ENCODE data around the gene IL1RL1. TPM values are rescaled to one million over a fixed set of nuclear protein-coding genes. Genes with fewer than 3 reads are reported as not detected.

Gene IL1RL1
- total RNA-seq, 1 experiment from 2014 or later: not detected

DNA sequence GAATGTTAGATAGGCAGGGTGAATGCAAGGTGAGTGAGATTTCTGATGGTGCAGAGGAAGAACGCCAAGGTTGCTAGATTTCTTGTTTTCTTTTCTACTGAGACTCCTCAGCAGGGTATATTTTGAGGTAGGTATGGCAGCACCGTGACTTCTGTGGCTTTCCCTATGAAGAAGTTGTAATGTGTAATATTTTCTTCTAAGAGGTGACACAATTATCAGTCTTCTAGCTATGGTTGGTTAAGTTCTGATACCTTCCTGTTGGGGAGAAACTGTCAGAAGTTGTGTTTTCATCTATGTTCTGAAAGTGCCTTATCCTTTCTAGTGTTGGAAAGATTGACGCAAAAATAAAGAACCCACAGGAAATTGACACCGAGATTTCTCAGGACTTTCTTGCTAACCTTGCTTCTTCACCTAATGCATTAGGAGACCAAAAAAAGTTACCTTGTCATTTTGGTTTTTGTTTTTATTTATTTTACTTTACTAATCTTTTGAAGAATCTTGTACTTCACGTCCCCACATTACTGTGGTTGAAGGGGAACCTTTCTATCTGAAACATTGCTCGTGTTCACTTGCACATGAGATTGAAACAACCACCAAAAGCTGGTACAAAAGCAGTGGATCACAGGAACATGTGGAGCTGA is 56.1 kb downstream of the IL1RL1 start:
- DNase-seq (ENCODE audit: low read depth): no peak

DNA sequence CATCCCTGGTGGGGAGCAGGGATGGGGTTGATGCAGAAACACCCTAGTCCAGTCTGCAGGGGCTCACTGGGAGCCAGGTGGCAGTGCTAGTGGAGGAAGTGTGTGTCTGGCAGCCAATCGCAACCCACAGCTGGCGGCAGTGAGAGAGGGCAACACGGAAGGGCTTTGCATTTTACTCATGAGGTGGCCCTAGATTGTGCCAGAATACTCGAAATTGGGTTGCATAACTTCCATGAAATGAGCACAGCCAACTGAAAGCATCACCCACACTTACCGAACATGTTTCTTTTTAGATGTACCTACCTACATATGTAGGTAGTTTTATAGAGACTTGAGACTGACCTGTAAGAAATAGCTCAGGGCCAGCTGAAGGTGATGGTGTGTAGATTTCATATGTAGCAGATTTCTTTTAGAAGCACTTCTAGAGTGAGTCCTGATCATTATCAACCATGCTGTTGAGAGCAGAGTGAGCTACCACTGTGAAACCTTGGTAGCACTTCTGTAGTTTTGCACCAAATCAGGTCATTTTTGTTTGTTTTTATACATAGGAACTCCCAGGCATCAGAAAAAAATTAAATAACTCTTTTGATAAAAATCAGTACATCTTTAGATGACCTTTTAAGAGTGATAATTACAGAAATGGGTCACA is 57.2 kb downstream of the IL1RL1 start:
- no peak for DNase-seq (ENCODE audit: low read depth)

DNA sequence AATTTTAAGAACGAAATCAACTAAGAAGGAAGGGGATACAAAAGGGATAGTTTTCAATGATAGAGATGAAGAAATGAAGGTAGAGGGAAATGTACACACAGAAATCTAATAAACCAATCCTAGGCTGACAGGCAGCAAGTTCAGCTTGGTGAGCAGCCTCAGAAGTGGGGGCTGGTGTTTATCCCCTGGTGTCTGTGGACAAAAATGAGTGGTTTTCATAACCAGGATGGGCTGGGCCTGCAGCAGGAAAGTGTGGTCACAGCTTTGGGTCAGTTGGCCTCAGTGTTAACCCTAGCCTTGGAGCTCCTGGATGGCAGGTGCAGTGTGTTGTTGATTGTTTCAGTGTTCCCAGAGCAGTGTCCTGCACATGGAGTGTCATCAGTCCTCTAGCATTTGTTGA is 58.5 kb downstream of the IL1RL1 start:
- DNase-seq (ENCODE audit: low read depth): no peak

DNA sequence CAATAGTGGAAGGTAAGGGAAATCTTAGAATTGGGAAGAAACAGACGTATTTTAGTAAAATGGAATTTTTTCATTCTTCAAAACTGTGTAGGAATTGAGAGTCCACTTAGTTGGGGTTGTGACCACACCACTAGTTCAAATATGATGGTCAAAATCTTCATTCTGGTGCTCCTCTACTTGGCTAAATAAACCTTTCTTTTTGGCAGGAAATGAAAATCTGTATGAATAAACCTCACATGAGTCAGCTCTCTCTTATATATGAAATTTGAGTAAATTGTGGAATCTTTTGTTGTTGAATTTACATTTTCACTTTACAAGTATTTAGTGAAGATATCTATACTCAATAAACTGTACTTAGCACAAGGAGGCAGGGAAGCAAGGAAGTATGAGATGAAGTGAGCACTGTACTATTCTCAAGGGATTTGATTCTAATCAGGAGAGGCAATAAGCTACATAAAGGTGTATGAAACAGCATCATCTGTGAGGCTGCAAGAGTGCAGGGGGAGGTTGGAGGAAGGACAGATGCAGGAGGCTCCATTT is 64.8 kb downstream of the IL1RL1 start:
- DNase-seq (ENCODE audit: low read depth): no peak

DNA sequence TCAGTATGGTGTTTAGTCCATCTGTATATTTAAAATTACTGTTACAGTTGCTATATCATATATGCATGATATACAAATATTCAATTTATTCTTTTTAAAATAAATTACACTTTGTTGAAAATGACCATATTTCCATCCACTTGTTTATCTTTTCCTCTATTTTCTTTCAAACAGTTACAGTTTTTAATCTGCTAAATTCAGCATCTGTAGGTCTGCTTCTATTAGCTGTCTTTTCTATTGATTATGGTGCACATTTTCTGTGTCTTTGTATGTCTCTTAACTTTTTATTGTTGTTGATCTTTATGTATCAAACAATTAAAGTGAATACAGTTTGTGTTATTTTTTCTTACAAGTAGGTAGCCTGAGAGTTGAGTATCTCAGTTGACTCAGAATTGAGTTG is 72.4 kb downstream of the IL1RL1 start:
- DNase-seq (ENCODE audit: low read depth): no peak

- no peak for DNase-seq (ENCODE audit: low read depth)
Measured at GRCh38 chr2:102385522-102385921, 74.2 kb downstream of the IL1RL1 start.

DNA sequence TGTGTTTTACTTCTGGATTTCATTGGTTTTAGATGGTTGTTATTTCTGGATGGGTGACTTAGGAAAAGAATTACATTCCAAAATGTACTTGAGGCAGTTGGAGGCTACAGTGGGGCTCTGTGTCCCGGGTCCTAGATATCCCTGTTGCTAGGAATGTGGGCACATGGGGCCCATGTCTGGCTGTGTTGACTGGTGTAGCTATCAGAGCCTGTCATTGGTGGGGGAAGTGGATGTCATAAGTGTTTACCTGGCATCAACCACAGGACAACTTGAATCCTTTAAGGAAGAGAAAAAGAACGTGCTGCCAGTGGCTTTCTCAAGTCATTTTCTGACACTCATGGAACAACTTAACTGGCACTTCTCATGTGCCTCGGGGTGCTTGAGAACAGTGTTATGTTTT is 74.6 kb downstream of the IL1RL1 start:
- no peak for DNase-seq (ENCODE audit: low read depth)

- DNase-seq (ENCODE audit: low read depth): no peak
Measured at GRCh38 chr2:102386867-102387541, 75.6 kb downstream of the IL1RL1 start.

DNA sequence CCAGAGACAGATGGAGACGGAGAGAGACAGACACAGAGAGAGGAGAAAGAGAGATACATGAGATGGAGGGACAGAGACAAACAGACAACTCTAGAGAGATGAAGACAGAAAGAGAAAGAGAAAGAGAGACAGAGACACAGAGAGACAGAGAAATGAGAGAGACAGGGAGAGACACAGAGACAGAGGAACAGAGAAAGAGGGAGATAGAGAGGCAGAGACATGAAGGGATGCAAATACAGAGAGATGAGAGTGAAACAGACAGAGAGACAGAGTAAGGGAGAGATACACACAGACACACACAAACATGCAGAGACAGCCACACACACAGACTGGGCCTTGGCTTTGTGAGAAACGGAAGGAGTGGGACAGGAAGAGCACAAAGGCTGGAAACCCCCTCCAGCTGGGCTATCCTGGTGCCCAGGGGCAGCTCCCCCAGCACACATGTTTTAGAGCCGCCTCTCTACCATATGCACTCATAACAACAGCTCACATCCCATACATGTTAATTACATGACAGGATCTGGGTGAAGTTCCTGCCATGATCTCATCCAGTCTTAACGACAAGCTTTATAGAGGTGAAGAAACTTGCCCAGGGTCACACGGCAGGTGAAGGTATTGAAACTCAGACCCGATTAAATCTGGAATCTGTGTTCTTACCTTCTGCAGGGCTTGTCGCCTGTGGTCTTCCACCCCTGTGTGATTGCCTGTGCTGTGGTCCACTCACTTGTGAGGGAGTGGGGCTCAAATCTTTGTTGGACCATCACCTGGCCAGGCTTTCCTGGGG is 76.6 kb downstream of the IL1RL1 start:
- DNase-seq (ENCODE audit: low read depth): no peak

- DNase-seq (ENCODE audit: low read depth): no peak
Measured at GRCh38 chr2:102391565-102391964, 80.2 kb downstream of the IL1RL1 start.

DNA sequence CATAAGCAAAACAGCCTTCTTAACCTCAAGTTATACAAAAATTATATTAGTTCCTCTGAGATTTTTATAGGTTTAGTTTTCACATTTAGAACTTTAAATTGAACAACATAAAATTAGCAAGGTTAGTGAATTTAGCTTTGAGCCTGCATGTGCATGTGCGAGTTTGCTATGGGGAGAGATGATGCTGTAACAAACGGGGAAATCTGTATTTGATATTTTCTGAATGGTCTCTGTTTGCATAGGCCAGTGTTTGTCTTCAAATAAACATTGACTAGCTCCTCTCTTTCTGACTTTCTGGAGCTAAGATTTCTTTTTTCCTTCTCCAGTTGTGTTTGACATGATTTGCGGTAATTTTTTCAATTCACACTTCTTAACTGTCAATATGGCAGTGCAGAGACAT is 80.7 kb downstream of the IL1RL1 start:
- no peak for DNase-seq (ENCODE audit: low read depth)

DNA sequence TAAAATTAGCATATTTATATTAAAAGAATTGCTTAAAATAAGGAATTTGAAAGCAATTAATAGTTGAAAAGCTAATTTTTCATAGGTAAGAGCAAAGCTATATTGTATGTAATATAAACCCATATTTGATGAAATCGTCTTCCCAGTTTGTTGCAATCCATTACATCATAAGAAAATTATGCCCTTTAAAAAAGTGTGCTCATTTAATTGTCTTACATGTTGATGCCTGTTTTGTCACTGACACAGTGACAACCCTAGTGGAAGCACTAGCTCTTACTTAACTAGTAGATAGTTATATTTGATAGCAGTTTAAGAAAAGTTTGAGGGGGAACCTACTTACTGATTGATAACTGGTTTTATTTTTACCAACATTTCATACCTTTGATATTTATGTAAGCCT is 81.6 kb downstream of the IL1RL1 start:
- DNase-seq (ENCODE audit: low read depth): no peak

DNA sequence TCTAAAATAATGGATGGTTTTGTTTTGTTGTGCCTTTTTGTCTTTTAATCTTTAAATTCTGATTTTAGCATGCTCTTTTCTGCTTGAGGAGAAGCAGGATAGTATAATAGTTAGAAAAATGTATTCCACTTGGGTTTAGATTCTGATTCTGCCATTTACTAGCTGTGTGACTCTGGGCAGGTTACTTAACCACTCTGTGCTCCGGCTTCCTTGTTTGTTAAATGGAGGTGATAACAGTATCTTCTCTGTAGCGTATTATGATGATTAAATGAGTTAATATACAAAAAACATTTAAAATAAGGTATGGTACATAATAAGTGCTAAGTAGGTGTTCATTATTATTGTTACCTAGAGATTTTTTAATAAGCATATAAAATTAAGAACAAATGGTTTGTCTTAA is 84.6 kb downstream of the IL1RL1 start:
- no peak for DNase-seq (ENCODE audit: low read depth)

GRCh38 chr2:102397209-102397608 is 85.8 kb downstream of the IL1RL1 start:
- no peak for DNase-seq (ENCODE audit: low read depth)

GRCh38 chr2:102399499-102400141 is 88.3 kb downstream of the IL1RL1 start:
- no peak for DNase-seq (ENCODE audit: low read depth)

GRCh38 chr2:102401456-102401855 is 90.1 kb downstream of the IL1RL1 start:
- DNase-seq (ENCODE audit: low read depth): no peak

Other genes starting within 250 kb of the IL1RL1 start
- 7.9 and 12.4 TPM in 2 replicates for gene IL1R1, start 168.8 kb upstream of the IL1RL1 start, total RNA-seq (2014; rRNA removed; shearing (Covaris generic))
- gene IL1RL2, start 124.5 kb upstream of the IL1RL1 start, total RNA-seq (2014; rRNA removed; shearing (Covaris generic)): not detected in 2 replicates
- gene IL18R1, start 44.2 kb downstream of the IL1RL1 start, total RNA-seq (2014; rRNA removed; shearing (Covaris generic)): not detected in 2 replicates
- not detected in 2 replicates for gene IL18RAP, start 111.6 kb downstream of the IL1RL1 start, total RNA-seq (2014; rRNA removed; shearing (Covaris generic))
- gene SLC9A4, start 161.7 kb downstream of the IL1RL1 start, total RNA-seq (2014; rRNA removed; shearing (Covaris generic)): not detected in 2 replicates